Sigmoid colon (tissue), 7 donors: ENCODE measurements around the gene VEGFD. TPM values are rescaled to one million over a fixed set of nuclear protein-coding genes. Genes with fewer than 3 reads are reported as not detected.

Experiments
- DNase-seq: peaks from one replicate; pipeline ENCODE4 v3.0.0-alpha.2; 2019
- H3K27ac ChIP-seq, 4 donors: fragments of 200-600 bp; sonication (generic); one replicate each; pipeline ENCODE4 v1.5.1; 2016 to 2019; ENCODE audit warnings: mild to moderate bottlenecking in 1 of 4
- H3K27me3 ChIP-seq, 3 donors: fragments of 200-600 bp; sonication (generic); one replicate each; pipeline ENCODE4 v1.5.1; 2019; ENCODE audit warnings: mild to moderate bottlenecking in 1 of 3
- H3K36me3 ChIP-seq, 4 donors: fragments of 200-600 bp; sonication (generic); one replicate each; pipeline ENCODE4 v1.5.1; 2016 to 2019
- H3K4me1 ChIP-seq, 4 donors: fragments of 200-600 bp; sonication (generic); one replicate each; pipeline ENCODE4 v1.5.1; 2017 to 2019
- H3K4me3 ChIP-seq, 4 donors: fragments of 200-600 bp; sonication (generic); one replicate each; pipeline ENCODE4 v1.5.1; 2017 to 2019; ENCODE audit warnings: mild to moderate bottlenecking in 2 of 4, moderate library complexity in 1 of 4
- H3K9me3 ChIP-seq, 4 donors: fragments of 200-600 bp in 3 of 4; sonication (generic) in 3 of 4; one replicate each; pipeline versions ENCODE4 v1.5.1 to v1.6.1; 2013 to 2019
- EP300 ChIP-seq, 4 donors: sonication (generic); formaldehyde crosslinking; IDR thresholded peaks; one replicate each; pipeline ENCODE4 v1.6.1; 2017; ENCODE audit warnings: antibody characterized with exemption in 4 of 4
- POLR2A ChIP-seq, 2 donors: fragments of 450-650 bp; IDR thresholded peaks; one replicate each; pipeline ENCODE4 v1.6.1; 2016; ENCODE audit warnings: antibody characterized with exemption in 2 of 2, mild to moderate bottlenecking in 2 of 2, moderate library complexity in 2 of 2
- POLR2AphosphoS5 ChIP-seq, 4 donors: sonication (generic); formaldehyde crosslinking; IDR thresholded peaks; one replicate each; pipeline ENCODE4 v1.6.1; 2017; ENCODE audit warnings: antibody characterized with exemption in 4 of 4
- WGBS, 2 donors: extraction: QIAGEN DNeasy Blood & Tissue Kit; methylation state at CpG; one replicate each; pipeline ENCODE4 v1.1.7; 2013; 5-methylcytosine and 5-hydroxymethylcytosine counted together
- intact Hi-C: fragments of 100-400 bp; cut with DNase I; formaldehyde crosslinking; loops from one replicate; pipeline ENCODE4 v1.15.1; 2023
- polyA plus RNA-seq, 3 donors: library from polyadenylated mRNA; stranded (reverse); fragments of 200-250 nt; gene quantifications; one replicate each; pipeline ENCODE4 v1.2.3, GENCODE V29; 2013
- total RNA-seq, 4 donors: library from RNA; depleted of rRNA; stranded (reverse); fragments of >200 nt; gene quantifications; one replicate each; pipeline ENCODE4 v1.1.0, GENCODE V29; 2016
- TF ChIP-seq, protein P1 (sequence below), 4 experiments: fragments of 450-650 bp in 3 of 4; fragments of 200-600 bp in 1 of 4; IDR thresholded peaks; one replicate each; pipeline ENCODE4 v1.5.1; 2016 to 2019; ENCODE audit warnings: antibody characterized with exemption in 4 of 4, mild to moderate bottlenecking in 3 of 4, moderate library complexity in 2 of 4
- donor health status: healthy with polysubstance abuse.
- donor health status: Bipolar disorder and iron deficiency.
- donor health status: healthy.

The VEGFD gene
- total and polyA plus RNA-seq, 7 donors: 0.41 to 11.4 (median 2.9) TPM; not detected in 1

DNA sequence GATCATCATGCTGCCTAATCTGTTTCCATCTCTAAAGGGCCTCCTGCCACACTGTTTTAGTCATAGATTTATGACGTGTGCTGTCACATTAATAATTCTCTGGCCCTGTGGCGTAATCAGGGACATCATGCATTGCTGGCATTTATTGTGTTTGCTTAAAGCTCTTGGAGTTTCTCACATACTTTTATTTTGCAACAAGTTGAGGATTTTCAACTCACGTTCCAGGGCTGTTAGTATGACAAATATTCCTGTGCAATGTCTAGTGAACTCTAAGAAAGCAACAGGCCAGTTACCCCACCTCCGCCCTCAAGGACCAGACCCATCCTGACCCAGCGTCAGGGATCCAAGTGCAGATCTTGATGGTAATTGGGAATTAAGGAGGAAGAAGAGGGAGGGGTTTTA, 41.1 kb downstream of the VEGFD start:
- Histone ChIP-seq H3K27me3 (no peaks in the 10 kb centered on the region), H3K4me3 (no peak overlapping the region), H3K9me3 (no peaks in the 10 kb centered on the region), H3K36me3 (no peaks in the 10 kb centered on the region), H3K27ac (no peak overlapping the region), H3K4me1 (no peaks in the 10 kb centered on the region)
- 53 to 68% methylated on average over 5 of the region's 5 CpGs for WGBS, 2 donors
- intact Hi-C loops: no loop called here
- DNase-seq: no peak
- no peak for TF ChIP-seq POLR2A (IDR thresholded peaks at IDR 0.05)
- TF ChIP-seq, protein P1, sequence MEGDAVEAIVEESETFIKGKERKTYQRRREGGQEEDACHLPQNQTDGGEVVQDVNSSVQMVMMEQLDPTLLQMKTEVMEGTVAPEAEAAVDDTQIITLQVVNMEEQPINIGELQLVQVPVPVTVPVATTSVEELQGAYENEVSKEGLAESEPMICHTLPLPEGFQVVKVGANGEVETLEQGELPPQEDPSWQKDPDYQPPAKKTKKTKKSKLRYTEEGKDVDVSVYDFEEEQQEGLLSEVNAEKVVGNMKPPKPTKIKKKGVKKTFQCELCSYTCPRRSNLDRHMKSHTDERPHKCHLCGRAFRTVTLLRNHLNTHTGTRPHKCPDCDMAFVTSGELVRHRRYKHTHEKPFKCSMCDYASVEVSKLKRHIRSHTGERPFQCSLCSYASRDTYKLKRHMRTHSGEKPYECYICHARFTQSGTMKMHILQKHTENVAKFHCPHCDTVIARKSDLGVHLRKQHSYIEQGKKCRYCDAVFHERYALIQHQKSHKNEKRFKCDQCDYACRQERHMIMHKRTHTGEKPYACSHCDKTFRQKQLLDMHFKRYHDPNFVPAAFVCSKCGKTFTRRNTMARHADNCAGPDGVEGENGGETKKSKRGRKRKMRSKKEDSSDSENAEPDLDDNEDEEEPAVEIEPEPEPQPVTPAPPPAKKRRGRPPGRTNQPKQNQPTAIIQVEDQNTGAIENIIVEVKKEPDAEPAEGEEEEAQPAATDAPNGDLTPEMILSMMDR (IDR thresholded peaks at IDR 0.05): no peak
- TF ChIP-seq EP300 (IDR thresholded peaks at IDR 0.05): no peak
- no peak for TF ChIP-seq POLR2AphosphoS5 (IDR thresholded peaks at IDR 0.05)

DNA sequence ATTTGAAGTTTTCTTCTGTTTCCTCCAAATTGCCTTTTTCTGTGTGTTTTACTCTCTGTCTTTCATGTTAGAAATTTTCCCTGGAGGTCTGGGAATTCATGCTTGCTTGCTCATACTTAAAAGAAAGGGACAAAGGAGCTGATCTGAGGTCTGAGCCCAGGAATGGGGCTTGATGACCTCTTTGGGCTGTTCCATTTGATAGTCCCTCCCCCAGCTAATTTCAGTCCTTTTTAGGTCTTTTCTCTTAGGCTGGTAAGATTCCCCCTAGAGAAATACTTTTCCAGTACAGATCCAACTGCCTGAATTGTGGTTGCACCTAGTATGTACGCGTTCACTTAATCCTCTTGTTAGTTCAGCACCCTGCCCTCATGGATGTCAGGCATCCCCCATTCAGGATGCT, 43.3 kb downstream of the VEGFD start:
- Histone ChIP-seq H3K27me3 (no peaks in the 10 kb centered on the region), H3K4me1 (no peaks in the 10 kb centered on the region), H3K27ac (no peak overlapping the region), H3K36me3 (no peaks in the 10 kb centered on the region), H3K9me3 (no peaks in the 10 kb centered on the region), H3K4me3 (no peak overlapping the region)
- 95 to 99% methylated on average over 2 of the region's 2 CpGs for WGBS, 2 donors
- intact Hi-C loops: no loop called here
- no peak for TF ChIP-seq POLR2AphosphoS5 (IDR thresholded peaks at IDR 0.05)
- TF ChIP-seq, protein P1 (IDR thresholded peaks at IDR 0.05): no peak
- no peak for TF ChIP-seq POLR2A (IDR thresholded peaks at IDR 0.05)
- TF ChIP-seq EP300 (IDR thresholded peaks at IDR 0.05): no peak
- no peak for DNase-seq

DNA sequence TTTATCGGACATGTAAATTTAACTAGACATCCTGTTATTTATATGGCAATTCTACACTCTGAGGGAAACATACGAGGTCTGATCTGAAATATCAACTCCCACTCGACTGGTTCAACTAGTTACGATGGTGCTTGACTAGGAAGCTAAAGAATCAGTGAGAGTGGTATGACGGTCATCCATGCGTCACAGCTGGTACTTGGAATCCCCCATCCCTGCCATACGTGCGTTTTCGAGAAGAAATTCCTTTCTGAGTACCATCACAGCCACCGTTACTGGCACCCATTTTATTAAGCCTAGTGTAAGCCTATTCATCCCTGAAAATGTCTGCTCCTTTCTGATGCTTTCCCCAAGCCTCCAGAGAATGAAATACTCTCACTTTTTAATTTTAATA, 48.2 kb downstream of the VEGFD start:
- peaks cover 0 to 8% (median 0%) of the 10 kb centered on the region in 4 donors for H3K36me3 ChIP-seq
- TF ChIP-seq POLR2AphosphoS5 (IDR thresholded peaks at IDR 0.05) (no peak), POLR2A (IDR thresholded peaks at IDR 0.05) (no peak), EP300 (IDR thresholded peaks at IDR 0.05) (no peak)
- TF ChIP-seq, protein P1 (IDR thresholded peaks at IDR 0.05): no peak
- peak overlapping the region; percentile 6 to 78 (median 73) for H3K4me3 ChIP-seq
- peak overlapping the region; percentile 54 to 78 (median 61) for H3K27ac ChIP-seq
- no peaks in the 10 kb centered on the region for H3K27me3 ChIP-seq
- intact Hi-C loops: loop anchor here (5.0 to 10.0 kb wide), 2 partner anchors 159 to 341 kb away; partner anchors contain the start of gene PIR
- H3K4me1 ChIP-seq: peaks cover 0 to 5% (median 0%) of the 10 kb centered on the region in 4 donors
- DNase-seq: no peak
- 0 to 1% methylated on average over 10 of the region's 10 CpGs for WGBS, 2 donors
- H3K9me3 ChIP-seq: no peaks in the 10 kb centered on the region

DNA sequence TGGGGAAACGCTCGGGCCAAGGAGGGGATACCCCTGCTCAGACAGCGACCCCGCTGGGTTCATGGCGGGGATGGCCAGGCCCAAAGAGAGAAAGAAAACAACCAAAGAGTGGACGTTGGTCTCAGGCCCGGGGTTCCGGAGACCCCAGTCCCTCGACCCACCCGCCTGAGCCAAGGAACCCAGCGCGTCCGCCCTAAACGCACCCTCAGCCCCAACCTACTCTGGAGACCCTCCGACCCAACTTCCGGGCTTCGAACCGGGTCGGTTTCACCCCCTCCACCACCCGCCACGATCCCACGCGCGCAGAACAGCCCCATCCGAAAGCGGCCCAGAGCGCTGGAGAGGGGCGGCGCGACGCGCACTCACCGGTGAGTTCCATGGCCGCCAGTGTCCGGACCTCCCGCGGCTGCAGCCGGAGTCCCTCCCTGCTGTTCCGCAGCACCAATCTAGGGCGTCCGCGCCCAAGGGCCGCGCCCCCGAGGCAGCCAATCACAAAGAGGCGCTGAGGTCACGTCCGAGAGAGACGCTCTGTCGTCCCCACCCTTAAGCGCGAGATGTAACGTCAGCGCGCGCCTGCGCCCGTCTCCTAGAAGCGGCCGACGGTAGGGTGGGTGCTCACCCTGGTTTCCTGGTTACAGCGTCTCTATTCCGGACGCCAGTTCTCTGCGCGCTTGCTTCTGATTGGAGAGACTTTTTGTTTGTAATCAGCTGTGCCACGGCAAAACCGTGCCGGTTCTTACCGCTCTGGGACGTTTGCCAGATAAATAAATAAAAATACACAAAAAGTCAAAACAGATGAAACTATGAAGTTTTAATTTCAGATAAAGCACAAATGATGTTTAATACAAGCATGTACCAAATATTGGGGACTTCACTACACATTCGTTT, 48.8 kb downstream of the VEGFD start, which contains the start of gene PIGA:
PIGA (minus strand) TSS at position 389 of the 888 bp plus-strand sequence. CDS start 3,593 bp downstream, outside the sequence.
- WGBS, 2 donors: 0 to 1% methylated on average over 72 of the region's 72 CpGs
- intact Hi-C loops: loop anchor here (5.0 to 10.0 kb wide), 2 partner anchors 159 to 342 kb away; partner anchors contain the start of gene PIR

More for the DNA sequence above, 48.8 kb downstream of the VEGFD start, which contains the start of gene PIGA:
- peaks cover 0 to 10% (median 0%) of the 10 kb centered on the region in 4 donors for H3K36me3 ChIP-seq
- peaks cover 0 to 5% (median 0%) of the 10 kb centered on the region in 4 donors for H3K4me1 ChIP-seq
- H3K27ac ChIP-seq: peak within 1 kb of the TSS; percentile 78 to 86 (median 82)
- no peaks in the 10 kb centered on the region for H3K9me3 ChIP-seq
- peak within 1 kb of the TSS; percentile 70 to 78 (median 73) for H3K4me3 ChIP-seq
- no peaks in the 10 kb centered on the region for H3K27me3 ChIP-seq
- peak; percentile 98 for DNase-seq
- peak; percentile 92 to 96 (median 94) for TF ChIP-seq POLR2AphosphoS5 (IDR thresholded peaks at IDR 0.05)
- TF ChIP-seq, protein P1 (IDR thresholded peaks at IDR 0.05): no peak
- TF ChIP-seq EP300 (IDR thresholded peaks at IDR 0.05): peak in 1 of 4 donors; percentile 37
- TF ChIP-seq POLR2A (IDR thresholded peaks at IDR 0.05): peak; percentile 79 to 88
